ENCODE data around the gene FARS2. TPM values are rescaled to one million over a fixed set of nuclear protein-coding genes. Genes with fewer than 3 reads are reported as not detected.

The FARS2 gene
- total and polyA plus RNA-seq, 2 donors (not counting 1 experiment from before 2014, with no cell fraction given) = 33.0 to 35.5 TPM

DNA sequence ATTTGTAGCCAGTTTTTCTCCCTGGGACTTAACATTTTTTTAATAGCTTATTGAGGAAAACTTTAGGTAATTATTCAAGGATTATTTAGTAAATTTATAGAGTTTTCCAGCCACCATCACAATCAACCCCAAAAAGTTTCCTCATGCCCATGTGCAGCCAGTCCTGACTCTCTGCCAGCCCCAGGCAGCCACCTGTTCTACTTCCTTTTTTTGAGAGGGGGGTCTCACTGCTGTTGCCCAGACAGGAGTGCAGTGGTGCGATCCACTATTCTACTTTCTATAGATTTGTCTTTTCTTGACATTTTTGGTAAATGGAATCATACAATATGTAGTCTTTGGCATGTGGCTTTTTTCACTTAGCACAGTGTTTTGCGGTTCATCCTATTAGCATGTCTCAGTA lies 200.1 kb downstream of the FARS2 start:
- no peaks in the 10 kb centered on the region for H3K27me3 Mint-ChIP-seq
- Histone ChIP-seq H4K20me1 (ENCODE audit: control insufficient read depth, insufficient read depth, low read length, poor library complexity, severe bottlenecking) (no peaks in the 10 kb centered on the region), H3K4me2 (replicated peaks; ENCODE audit: low read depth, low read length, poor library complexity, severe bottlenecking) (no peak overlapping the region), H3K9me3 (ENCODE audit: control extremely low read depth in 1 of 3, control insufficient read depth in 2 of 3, insufficient read depth in 1 of 3, low read length in 2 of 3) (peaks cover 0 to 7% (median 0%) of the 10 kb centered on the region in 3 donors), H3K27ac (ENCODE audit: low read length in 2 of 2) (no peak overlapping the region), H3K4me3 (ENCODE audit: control extremely low read depth in 1 of 5, extremely low read depth in 1 of 5, insufficient read depth in 1 of 5, low read depth in 2 of 5, low read length in 4 of 5) (no peak overlapping the region), H3K4me1 (ENCODE audit: control insufficient read depth in 2 of 2, insufficient read depth in 2 of 2, low read length in 2 of 2) (no peaks in the 10 kb centered on the region), H2AFZ (ENCODE audit: insufficient read depth, low read depth, low read length, poor library complexity, severe bottlenecking) (no peak overlapping the region), H3K27me3 (replicated peaks in 1 of 4; ENCODE audit: control extremely low read depth in 1 of 4, control insufficient read depth in 3 of 4, insufficient read depth in 4 of 4, low read length in 3 of 4) (no peaks in the 10 kb centered on the region), H3K9ac (ENCODE audit: low read length) (no peak overlapping the region), H3K79me2 (ENCODE audit: control insufficient read depth, insufficient read depth, low read length) (no peaks in the 10 kb centered on the region), H3K36me3 (replicated peaks in 1 of 2; ENCODE audit: control extremely low read depth in 1 of 2, control insufficient read depth in 1 of 2, extremely low read depth in 1 of 2, insufficient read depth in 2 of 2, low read length in 1 of 2) (peaks cover 0 to 6% of the 10 kb centered on the region in 2 experiments)
- H3K9me3 Mint-ChIP-seq (ENCODE audit: insufficient read depth) = no peaks in the 10 kb centered on the region
- intact Hi-C loops (cut with micrococcal nuclease) = no loop called here
- POLR2A ChIA-PET = no interaction called here
- H3K27ac Mint-ChIP-seq = no peak overlapping the region
- CTCF ChIA-PET = interaction anchor here (1.4 kb wide), 1 partner anchor 12 kb away, joined by 3 read pairs; no protein-coding TSS in a partner anchor
- TF ChIP-seq, protein P1, sequence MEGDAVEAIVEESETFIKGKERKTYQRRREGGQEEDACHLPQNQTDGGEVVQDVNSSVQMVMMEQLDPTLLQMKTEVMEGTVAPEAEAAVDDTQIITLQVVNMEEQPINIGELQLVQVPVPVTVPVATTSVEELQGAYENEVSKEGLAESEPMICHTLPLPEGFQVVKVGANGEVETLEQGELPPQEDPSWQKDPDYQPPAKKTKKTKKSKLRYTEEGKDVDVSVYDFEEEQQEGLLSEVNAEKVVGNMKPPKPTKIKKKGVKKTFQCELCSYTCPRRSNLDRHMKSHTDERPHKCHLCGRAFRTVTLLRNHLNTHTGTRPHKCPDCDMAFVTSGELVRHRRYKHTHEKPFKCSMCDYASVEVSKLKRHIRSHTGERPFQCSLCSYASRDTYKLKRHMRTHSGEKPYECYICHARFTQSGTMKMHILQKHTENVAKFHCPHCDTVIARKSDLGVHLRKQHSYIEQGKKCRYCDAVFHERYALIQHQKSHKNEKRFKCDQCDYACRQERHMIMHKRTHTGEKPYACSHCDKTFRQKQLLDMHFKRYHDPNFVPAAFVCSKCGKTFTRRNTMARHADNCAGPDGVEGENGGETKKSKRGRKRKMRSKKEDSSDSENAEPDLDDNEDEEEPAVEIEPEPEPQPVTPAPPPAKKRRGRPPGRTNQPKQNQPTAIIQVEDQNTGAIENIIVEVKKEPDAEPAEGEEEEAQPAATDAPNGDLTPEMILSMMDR (IDR thresholded peaks at IDR 0.05) = no peak
- no peak for TF ChIP-seq EZH2 (IDR thresholded peaks at IDR 0.05; ENCODE audit: borderline replicate concordance, insufficient read depth, low read depth, low read length, poor library complexity, severe bottlenecking)
- ATAC-seq (ENCODE audit: low read depth) (no peak), DNase-seq (no peak)
- no peak overlapping the region for H3K4me3 Mint-ChIP-seq
- H3K4me1 Mint-ChIP-seq = peaks cover 20% of the 10 kb centered on the region
- WGBS (ENCODE audit: insufficient coverage) = no CpG with 5 or more reads among the region's 2 CpGs

- H3K36me3 ChIP-seq (replicated peaks in 1 of 2; ENCODE audit: control extremely low read depth in 1 of 2, control insufficient read depth in 1 of 2, extremely low read depth in 1 of 2, insufficient read depth in 2 of 2, low read length in 1 of 2) = peaks cover 0 to 2% of the 10 kb centered on the region in 2 experiments
- Mint-ChIP-seq H3K4me1 (peaks cover 20% of the 10 kb centered on the region), H3K27me3 (no peaks in the 10 kb centered on the region), H3K27ac (no peak overlapping the region), H3K9me3 (ENCODE audit: insufficient read depth) (no peaks in the 10 kb centered on the region), H3K4me3 (no peak overlapping the region)
- ATAC-seq (ENCODE audit: low read depth) (no peak), DNase-seq (no peak)
- H3K79me2 ChIP-seq (ENCODE audit: control insufficient read depth, insufficient read depth, low read length) = no peaks in the 10 kb centered on the region
- H3K27ac ChIP-seq (ENCODE audit: low read length in 2 of 2) = no peak overlapping the region
- peaks cover 0 to 7% (median 0%) of the 10 kb centered on the region in 3 donors for H3K9me3 ChIP-seq (ENCODE audit: control extremely low read depth in 1 of 3, control insufficient read depth in 2 of 3, insufficient read depth in 1 of 3, low read length in 2 of 3)
- 100% methylated on average over 1 of the region's 6 CpGs for WGBS (ENCODE audit: insufficient coverage)
- TF ChIP-seq, protein P1 (IDR thresholded peaks at IDR 0.05) = no peak
- no peak for TF ChIP-seq EZH2 (IDR thresholded peaks at IDR 0.05; ENCODE audit: borderline replicate concordance, insufficient read depth, low read depth, low read length, poor library complexity, severe bottlenecking)
- H3K4me2 ChIP-seq (replicated peaks; ENCODE audit: low read depth, low read length, poor library complexity, severe bottlenecking) = no peak overlapping the region
- no peaks in the 10 kb centered on the region for H3K27me3 ChIP-seq (replicated peaks in 1 of 4; ENCODE audit: control extremely low read depth in 1 of 4, control insufficient read depth in 3 of 4, insufficient read depth in 4 of 4, low read length in 3 of 4)
- H2AFZ ChIP-seq (ENCODE audit: insufficient read depth, low read depth, low read length, poor library complexity, severe bottlenecking) = no peak overlapping the region
- POLR2A ChIA-PET = no interaction called here
- no peak overlapping the region for H3K4me3 ChIP-seq (ENCODE audit: control extremely low read depth in 1 of 5, extremely low read depth in 1 of 5, insufficient read depth in 1 of 5, low read depth in 2 of 5, low read length in 4 of 5)
- no peaks in the 10 kb centered on the region for H4K20me1 ChIP-seq (ENCODE audit: control insufficient read depth, insufficient read depth, low read length, poor library complexity, severe bottlenecking)
- CTCF ChIA-PET = no interaction called here
- H3K4me1 ChIP-seq (ENCODE audit: control insufficient read depth in 2 of 2, insufficient read depth in 2 of 2, low read length in 2 of 2) = no peaks in the 10 kb centered on the region
- H3K9ac ChIP-seq (ENCODE audit: low read length) = no peak overlapping the region
- intact Hi-C loops (cut with micrococcal nuclease) = no loop called here
Measured at GRCh38 chr6:5462856-5463255, 201.5 kb downstream of the FARS2 start.
